ENCODE results near the gene TMEM37.

Gene TMEM37

GRCh38 chr2:119475857-119476244 is 44.2 kb downstream of the TMEM37 start:
- no peak overlapping the region for H3K27ac ChIP-seq (ENCODE audit: poor library complexity, severe bottlenecking)
- ATAC-seq (ENCODE audit: low read depth) (no peak), DNase-seq (ENCODE audit: low spot score) (peak; percentile 3)
- no peaks in the 10 kb centered on the region for H3K4me1 ChIP-seq (ENCODE audit: insufficient read depth, poor library complexity, severe bottlenecking)
- H3K36me3 ChIP-seq (ENCODE audit: low read depth), result no peaks in the 10 kb centered on the region
- no peak for TF ChIP-seq CTCF (IDR thresholded peaks at IDR 0.05; ENCODE audit: poor library complexity, severe bottlenecking)
- no peaks in the 10 kb centered on the region for H3K9me3 ChIP-seq (ENCODE audit: severe bottlenecking)
- no peak overlapping the region for H3K4me3 ChIP-seq (ENCODE audit: severe bottlenecking)
- H3K27me3 ChIP-seq (ENCODE audit: insufficient read depth, poor library complexity, severe bottlenecking), result no peaks in the 10 kb centered on the region

- no peak overlapping the region for H3K27ac ChIP-seq (ENCODE audit: poor library complexity, severe bottlenecking)
- DNase-seq (ENCODE audit: low spot score) (no peak), ATAC-seq (ENCODE audit: low read depth) (peak; percentile 75)
- H3K4me3 ChIP-seq (ENCODE audit: severe bottlenecking), result no peak overlapping the region
- no peaks in the 10 kb centered on the region for H3K27me3 ChIP-seq (ENCODE audit: insufficient read depth, poor library complexity, severe bottlenecking)
- no peaks in the 10 kb centered on the region for H3K4me1 ChIP-seq (ENCODE audit: insufficient read depth, poor library complexity, severe bottlenecking)
- no peaks in the 10 kb centered on the region for H3K36me3 ChIP-seq (ENCODE audit: low read depth)
- TF ChIP-seq CTCF (IDR thresholded peaks at IDR 0.05; ENCODE audit: poor library complexity, severe bottlenecking), result peak; percentile 89
- no peaks in the 10 kb centered on the region for H3K9me3 ChIP-seq (ENCODE audit: severe bottlenecking)
Observed at GRCh38 chr2:119476301-119477112, 44.9 kb downstream of the TMEM37 start.

GRCh38 chr2:119477113-119477505 is 45.5 kb downstream of the TMEM37 start:
- no peaks in the 10 kb centered on the region for H3K27me3 ChIP-seq (ENCODE audit: insufficient read depth, poor library complexity, severe bottlenecking)
- ATAC-seq (ENCODE audit: low read depth), result no peak
- no peaks in the 10 kb centered on the region for H3K9me3 ChIP-seq (ENCODE audit: severe bottlenecking)
- H3K4me3 ChIP-seq (ENCODE audit: severe bottlenecking), result no peak overlapping the region
- no peak for TF ChIP-seq CTCF (IDR thresholded peaks at IDR 0.05; ENCODE audit: poor library complexity, severe bottlenecking)
- DNase-seq (ENCODE audit: low spot score), result no peak
- no peaks in the 10 kb centered on the region for H3K4me1 ChIP-seq (ENCODE audit: insufficient read depth, poor library complexity, severe bottlenecking)
- no peaks in the 10 kb centered on the region for H3K36me3 ChIP-seq (ENCODE audit: low read depth)
- H3K27ac ChIP-seq (ENCODE audit: poor library complexity, severe bottlenecking), result no peak overlapping the region

- Histone ChIP-seq H3K4me3 (ENCODE audit: severe bottlenecking) (no peak overlapping the region), H3K27ac (ENCODE audit: poor library complexity, severe bottlenecking) (no peak overlapping the region), H3K9me3 (ENCODE audit: severe bottlenecking) (no peaks in the 10 kb centered on the region), H3K4me1 (ENCODE audit: insufficient read depth, poor library complexity, severe bottlenecking) (no peaks in the 10 kb centered on the region), H3K36me3 (ENCODE audit: low read depth) (no peaks in the 10 kb centered on the region), H3K27me3 (ENCODE audit: insufficient read depth, poor library complexity, severe bottlenecking) (no peaks in the 10 kb centered on the region)
- ATAC-seq (ENCODE audit: low read depth) (no peak), DNase-seq (ENCODE audit: low spot score) (peak; percentile 25)
- no peak for TF ChIP-seq CTCF (IDR thresholded peaks at IDR 0.05; ENCODE audit: poor library complexity, severe bottlenecking)
Observed at GRCh38 chr2:119478188-119478977, 46.7 kb downstream of the TMEM37 start.

- no peak overlapping the region for H3K4me3 ChIP-seq (ENCODE audit: severe bottlenecking)
- DNase-seq (ENCODE audit: low spot score) (no peak), ATAC-seq (ENCODE audit: low read depth) (no peak)
- H3K27ac ChIP-seq (ENCODE audit: poor library complexity, severe bottlenecking), result no peak overlapping the region
- H3K9me3 ChIP-seq (ENCODE audit: severe bottlenecking), result no peaks in the 10 kb centered on the region
- no peaks in the 10 kb centered on the region for H3K4me1 ChIP-seq (ENCODE audit: insufficient read depth, poor library complexity, severe bottlenecking)
- H3K36me3 ChIP-seq (ENCODE audit: low read depth), result no peaks in the 10 kb centered on the region
- H3K27me3 ChIP-seq (ENCODE audit: insufficient read depth, poor library complexity, severe bottlenecking), result no peaks in the 10 kb centered on the region
- TF ChIP-seq CTCF (IDR thresholded peaks at IDR 0.05; ENCODE audit: poor library complexity, severe bottlenecking), result no peak
Observed at GRCh38 chr2:119478978-119479295, 47.3 kb downstream of the TMEM37 start.

Measured in RWPE2 (cell line).